ENCODE measurements around the gene AVEN.

DNA sequence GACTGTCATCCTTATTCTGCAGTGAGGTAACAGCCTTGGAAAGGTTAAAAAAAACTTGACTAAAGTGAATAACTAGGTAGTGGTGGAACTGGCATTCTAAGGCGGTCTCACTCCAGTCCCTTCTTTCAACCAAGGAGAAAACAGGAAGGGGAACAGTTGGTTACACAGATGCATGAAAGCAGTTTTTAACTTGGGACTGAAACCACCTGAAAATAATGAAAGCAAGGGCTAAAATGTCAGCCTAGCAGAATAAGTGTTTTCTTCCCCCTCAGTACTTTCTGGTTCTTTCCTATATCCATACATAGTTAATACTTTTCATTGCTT lies 748 bp upstream of the AVEN start:
- TF ChIP-seq, protein P1, sequence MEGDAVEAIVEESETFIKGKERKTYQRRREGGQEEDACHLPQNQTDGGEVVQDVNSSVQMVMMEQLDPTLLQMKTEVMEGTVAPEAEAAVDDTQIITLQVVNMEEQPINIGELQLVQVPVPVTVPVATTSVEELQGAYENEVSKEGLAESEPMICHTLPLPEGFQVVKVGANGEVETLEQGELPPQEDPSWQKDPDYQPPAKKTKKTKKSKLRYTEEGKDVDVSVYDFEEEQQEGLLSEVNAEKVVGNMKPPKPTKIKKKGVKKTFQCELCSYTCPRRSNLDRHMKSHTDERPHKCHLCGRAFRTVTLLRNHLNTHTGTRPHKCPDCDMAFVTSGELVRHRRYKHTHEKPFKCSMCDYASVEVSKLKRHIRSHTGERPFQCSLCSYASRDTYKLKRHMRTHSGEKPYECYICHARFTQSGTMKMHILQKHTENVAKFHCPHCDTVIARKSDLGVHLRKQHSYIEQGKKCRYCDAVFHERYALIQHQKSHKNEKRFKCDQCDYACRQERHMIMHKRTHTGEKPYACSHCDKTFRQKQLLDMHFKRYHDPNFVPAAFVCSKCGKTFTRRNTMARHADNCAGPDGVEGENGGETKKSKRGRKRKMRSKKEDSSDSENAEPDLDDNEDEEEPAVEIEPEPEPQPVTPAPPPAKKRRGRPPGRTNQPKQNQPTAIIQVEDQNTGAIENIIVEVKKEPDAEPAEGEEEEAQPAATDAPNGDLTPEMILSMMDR (IDR thresholded peaks at IDR 0.05; ENCODE audit: control extremely low read depth in 1 of 3, insufficient read depth in 1 of 3, low read depth in 1 of 3, low read length in 3 of 3), result no peak
- TF ChIP-seq EZH2 (IDR thresholded peaks at IDR 0.05; ENCODE audit: low read depth, low read length, severe bottlenecking), result no peak
- TF ChIP-seq KDM1A (IDR thresholded peaks at IDR 0.05; ENCODE audit: borderline replicate concordance, low read length), result no peak

All from H1 (cell line).